GM04504 (cell line): ENCODE data around the gene ZFYVE28.

Source experiments
- DNase-seq: peaks from one replicate; pipeline ENCODE4 v3.0.0-alpha.2; 2012; ENCODE audit warnings: low read depth

The ZFYVE28 gene

DNA sequence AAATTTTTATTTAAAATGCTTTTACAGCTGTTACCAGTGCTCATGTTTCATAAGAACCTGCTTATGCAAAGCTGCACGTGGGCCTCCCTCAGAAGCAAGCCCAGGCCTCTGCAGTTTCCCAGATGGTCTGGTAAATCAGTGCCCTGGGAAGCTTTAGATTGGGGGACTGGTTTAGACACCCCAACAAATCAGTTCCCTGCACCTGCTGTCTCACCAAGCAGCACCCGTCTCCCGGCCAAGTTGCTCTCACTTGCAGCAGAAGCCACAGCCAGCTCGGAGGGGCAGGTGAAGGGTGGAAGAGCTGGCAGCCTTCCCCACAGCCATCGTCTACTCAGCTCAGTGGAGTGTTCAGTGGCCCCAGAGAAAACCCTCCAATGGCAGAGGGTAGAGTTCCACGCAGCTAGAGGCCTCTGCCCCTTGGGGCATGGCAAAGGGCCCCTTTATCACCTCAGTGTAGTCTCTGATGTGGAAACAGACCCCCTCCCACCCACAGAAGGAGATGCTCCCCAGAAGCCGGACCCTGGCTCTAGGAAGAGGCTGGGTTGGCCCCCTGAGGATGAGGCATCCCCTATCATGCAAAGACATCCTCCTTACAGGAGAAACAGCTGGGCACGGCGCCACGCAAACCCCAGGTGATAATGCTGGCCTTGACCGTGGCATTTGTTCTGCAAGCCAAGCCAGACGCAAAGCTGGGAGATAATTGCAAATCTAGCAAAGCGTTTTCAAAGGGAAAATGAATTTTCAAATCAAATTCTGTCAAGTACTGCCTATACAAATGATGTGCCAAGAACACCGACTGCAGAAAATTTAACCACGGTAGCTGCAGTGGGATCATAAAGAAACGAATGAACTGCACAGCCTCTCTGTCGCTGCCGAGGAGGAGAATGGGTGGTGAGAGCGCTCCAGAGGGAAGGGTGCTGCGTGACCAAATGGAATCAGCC lies 51.9 kb downstream of the ZFYVE28 start:
- DNase-seq = no peak

- DNase-seq = no peak
Observed at GRCh38 chr4:2365913-2366210, 52.6 kb downstream of the ZFYVE28 start.

DNA sequence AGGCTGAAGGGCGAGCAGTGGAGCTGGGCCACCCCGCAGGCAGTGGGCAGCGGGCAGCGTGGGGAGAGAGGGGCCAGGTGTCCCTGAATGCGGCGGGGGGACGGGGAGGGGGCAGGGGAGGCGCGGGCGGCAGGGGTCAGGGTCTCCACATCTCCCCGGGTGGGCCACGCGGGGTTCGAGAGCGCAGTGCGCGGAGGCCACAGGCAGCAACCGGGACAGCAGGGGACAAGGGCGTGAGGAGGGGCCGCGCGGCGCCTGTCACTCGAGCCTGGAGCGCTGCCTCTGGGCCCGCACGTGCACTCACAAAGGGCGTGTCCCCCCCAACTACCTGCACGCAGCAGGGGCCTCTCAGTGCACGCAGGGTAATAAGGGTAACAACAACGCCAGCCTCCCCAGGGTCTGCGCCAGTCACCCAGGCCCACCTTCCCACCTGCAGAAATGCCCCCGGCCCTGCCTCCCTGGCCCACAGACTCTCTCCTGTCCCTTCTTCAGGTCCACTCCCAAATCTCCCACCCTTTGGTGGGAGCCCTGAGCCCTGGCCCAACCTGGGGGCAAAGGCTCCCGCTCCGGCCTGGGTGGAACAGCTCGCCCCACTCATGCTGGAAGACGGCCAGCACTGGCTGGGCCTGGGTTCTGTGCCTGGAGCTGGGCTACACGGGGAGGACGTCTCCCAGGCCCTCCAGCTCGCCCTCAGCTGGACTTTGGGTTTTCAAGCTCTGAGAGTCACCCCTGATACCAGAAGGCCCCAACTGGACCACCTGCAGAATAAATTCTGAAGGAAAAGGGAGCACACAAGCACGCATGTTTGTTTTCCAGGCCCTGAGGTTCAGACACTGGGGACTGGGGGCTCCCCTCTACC lies 53.2 kb downstream of the ZFYVE28 start:
- no peak for DNase-seq

DNA sequence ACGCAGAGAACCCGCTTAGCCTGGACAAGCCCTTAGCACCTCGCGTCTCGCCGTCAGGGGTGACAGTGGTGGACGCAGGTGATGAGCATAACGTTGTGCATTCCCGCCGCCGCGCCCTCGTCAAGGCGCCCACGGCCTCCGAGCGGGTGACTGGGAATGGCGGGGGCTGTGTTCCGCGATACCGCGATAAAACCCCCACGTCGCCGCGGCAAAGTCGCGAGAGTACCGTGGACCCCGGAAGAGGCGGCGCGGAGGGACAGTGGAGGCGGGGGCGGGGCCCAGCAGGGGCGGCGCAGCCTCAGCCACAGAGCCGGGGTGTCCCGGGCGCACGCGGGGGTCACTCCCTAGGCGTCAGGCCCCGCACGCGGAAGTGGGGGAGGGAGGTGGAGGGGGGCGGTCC lies 53.8 kb downstream of the ZFYVE28 start:
- no peak for DNase-seq

GRCh38 chr4:2363951-2364653 lies 54.3 kb downstream of the ZFYVE28 start:
- DNase-seq = no peak

DNA sequence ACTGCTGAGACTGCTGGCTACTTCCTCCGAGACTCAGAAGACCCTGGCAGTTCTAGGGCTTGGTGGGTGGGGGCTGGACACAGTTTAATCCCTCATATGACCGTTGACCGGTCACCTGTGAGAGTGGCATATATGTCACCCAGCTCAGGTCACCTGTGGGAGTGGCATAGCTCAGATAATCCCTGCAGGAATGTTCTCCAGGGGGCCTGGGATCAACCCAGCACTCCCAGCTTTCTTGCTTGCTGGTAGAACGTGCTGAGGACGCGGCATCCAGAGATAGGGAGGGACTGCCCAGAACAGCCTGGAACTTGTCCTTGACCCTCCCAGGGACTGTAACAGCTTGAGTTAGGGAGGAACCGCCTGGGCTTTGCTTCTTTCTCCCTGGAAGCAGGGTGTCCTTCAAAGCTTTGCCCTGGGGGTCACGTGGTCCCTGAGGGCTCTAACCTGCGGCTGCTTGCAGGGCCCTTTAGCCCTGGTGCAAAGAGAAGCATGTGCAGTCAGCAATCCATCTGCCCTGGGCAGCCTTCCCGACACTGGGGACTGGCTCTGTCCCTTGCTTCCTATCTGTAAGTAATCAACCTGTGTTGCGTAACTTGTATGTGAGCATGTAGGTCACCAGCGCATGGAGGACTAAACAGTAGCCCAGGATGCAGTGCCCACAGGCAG lies 55.3 kb downstream of the ZFYVE28 start:
- peak; percentile 17 for DNase-seq

- no peak for DNase-seq
Observed at GRCh38 chr4:2362266-2363055, 56.0 kb downstream of the ZFYVE28 start.

- DNase-seq = no peak
Observed at GRCh38 chr4:2361366-2362265, 56.8 kb downstream of the ZFYVE28 start.

DNA sequence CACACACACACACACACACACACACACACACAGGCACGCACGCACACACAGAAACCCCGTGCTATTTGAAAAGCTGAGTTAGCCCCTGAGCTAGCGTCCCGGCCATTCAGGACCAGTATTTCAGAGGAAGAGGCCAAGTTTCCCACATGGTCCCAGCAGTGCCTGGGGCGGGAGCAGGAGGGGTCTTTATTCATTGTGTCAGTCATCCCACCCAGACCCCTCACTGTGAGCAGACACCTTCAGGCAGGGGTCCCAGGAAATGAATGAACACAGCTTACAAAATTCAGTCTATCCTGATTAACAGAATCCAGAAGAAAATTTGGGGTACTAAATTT lies 58.1 kb downstream of the ZFYVE28 start:
- no peak for DNase-seq

- DNase-seq = no peak
Observed at GRCh38 chr4:2359591-2360395, 58.7 kb downstream of the ZFYVE28 start.

GRCh38 chr4:2357821-2358745 lies 60.4 kb downstream of the ZFYVE28 start:
- no peak for DNase-seq

DNA sequence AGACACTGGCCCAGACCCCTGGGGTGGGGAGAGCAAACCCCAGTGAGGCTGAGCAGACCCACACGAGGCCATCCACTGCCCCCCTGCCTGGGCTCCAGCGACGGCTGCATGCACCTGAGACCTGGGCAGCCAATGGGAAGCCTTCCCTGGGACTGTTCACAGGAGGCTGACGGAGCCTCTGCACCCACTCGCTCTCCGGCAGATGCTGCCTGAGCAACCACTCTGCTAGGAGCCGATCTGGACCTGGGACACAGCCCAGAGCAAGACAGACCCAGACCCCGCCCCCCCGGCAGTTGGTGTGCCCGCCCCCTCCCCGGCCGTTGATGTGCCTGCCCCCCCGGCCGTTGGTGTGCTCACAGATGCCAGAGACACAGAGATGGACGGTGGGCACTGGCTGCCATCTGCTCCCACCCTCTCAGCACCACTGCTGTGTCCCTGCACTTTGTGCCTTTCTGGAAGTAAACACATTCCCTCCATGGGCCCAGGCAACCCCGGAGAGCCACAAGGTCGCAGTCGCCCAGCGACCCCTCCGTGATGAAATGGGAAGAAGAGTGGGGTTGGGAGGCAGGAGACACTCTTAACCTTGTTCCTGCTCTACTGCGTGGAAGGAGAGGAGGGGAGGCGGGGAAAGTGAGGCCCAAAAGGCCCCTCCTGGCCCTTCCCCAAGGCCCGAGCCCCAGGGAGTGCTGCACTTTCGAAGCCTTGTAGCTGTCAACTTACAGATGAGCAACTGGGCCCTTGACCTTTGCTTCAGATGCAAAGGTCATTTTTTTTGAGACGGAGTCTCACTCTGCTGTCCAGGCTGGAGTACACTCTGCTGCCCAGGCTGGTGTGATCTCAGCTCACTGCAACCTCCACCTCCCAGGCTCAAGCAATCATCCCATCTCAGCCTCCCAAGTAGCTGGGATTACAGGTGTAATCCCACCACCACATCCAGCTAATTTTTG lies 62.0 kb downstream of the ZFYVE28 start:
- DNase-seq = no peak

DNA sequence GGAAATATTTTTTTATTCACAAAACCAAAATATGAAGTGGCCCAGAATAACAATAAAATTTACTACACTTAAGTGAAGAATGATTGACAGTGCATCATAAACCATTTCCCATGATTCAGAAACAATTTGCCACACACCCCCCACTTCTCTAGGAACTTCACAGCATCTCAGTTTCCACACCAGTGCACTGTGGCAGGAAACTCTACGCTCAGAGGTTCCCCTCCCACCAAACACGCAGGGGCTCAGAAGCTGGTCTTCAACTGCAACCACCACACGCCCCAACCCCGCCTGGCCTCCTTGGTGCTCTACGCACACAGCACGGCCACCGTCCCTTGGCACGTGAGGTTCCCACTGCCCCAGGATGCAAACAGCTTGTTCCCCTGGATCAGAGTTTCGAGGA lies 63.7 kb downstream of the ZFYVE28 start:
- DNase-seq = no peak

GRCh38 chr4:2354118-2354517 lies 64.3 kb downstream of the ZFYVE28 start:
- no peak for DNase-seq

DNA sequence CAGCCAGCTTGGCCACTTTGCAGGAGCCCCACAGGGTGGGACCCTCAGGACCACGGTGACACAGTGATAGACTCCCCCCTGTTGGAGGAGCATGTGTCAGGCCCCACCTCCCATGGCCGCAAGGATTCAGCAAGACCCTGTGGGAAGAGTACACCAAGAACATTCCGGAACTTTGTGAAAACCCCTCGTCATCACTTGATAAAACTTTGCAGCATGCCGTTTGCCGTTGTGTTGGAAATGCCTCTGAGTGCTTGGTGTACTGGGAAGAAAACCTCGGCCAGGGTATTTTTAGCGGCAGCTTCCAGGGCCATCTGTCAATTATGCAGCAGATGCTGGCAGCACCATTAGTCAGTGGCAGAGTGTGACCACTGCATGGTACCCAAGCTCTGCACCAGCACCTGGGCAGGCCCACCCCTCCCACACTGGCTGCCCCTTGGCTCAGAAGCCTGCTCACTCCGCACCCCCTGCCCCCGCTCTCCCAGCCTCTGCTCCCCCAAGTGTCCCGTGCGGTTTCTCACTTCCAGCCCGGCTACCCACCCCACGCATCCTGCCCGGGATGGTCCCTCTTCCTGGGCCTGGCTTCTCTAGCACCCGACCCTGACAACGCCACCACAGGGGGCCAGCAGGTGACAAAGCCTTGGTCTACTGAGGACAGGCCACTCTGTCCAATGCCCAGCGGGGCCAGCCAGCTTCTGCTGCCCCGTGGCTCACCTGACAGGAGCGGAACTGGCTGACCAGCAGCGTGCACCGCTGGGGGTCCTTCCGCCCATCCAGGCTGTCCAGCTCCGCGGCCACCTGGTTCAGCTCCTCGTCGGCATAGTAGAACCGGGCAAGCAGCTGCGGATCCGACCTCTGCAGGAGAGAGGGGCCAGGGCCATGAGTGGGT lies 65.0 kb downstream of the ZFYVE28 start:
- DNase-seq = no peak

- DNase-seq = no peak
Observed at GRCh38 chr4:2352729-2353221, 65.7 kb downstream of the ZFYVE28 start.
